Stomach (tissue), 9 donors: ENCODE results near the gene DIS3L2. TPM values are rescaled to one million over a fixed set of nuclear protein-coding genes. Genes with fewer than 3 reads are reported as not detected.
"Not testable (repeated sequence)": the region's sequence is repeated elsewhere in the genome, so short reads cannot be mapped to it uniquely, and the experiment has no call there.

Experiments used
- DNase-seq, 2 donors: peaks; one replicate each; pipeline versions ENCODE4 v3.0.0 to v3.0.0-alpha.2; 2013 to 2019
- H3K27ac ChIP-seq, 5 donors: fragments of 200-600 bp in 4 of 5; sonication (generic) in 4 of 5; one replicate each; pipeline ENCODE4 v1.5.1; 2013 to 2019; ENCODE audit warnings: mild to moderate bottlenecking in 1 of 5, moderate library complexity in 1 of 5
- H3K27me3 ChIP-seq, 3 donors: fragments of 200-600 bp; sonication (generic); one replicate each; pipeline ENCODE4 v1.5.1; 2017 to 2019; ENCODE audit warnings: mixed run types in 1 of 3
- H3K36me3 ChIP-seq, 4 donors: fragments of 200-600 bp; sonication (generic); 1 replicate in 3 of 4; 2 replicates in 1 of 4; pipeline ENCODE4 v1.5.1; 2016 to 2019
- H3K4me1 ChIP-seq, 4 donors: fragments of 200-600 bp; sonication (generic); one replicate each; pipeline ENCODE4 v1.5.1; 2016 to 2019
- H3K4me3 ChIP-seq, 4 donors: fragments of 200-600 bp; sonication (generic) in 3 of 4; one replicate each; pipeline ENCODE4 v1.5.1; 2016 to 2019; ENCODE audit warnings: mild to moderate bottlenecking in 1 of 4
- H3K9me3 ChIP-seq, 4 donors: fragments of 200-600 bp; sonication (generic); one replicate each; pipeline ENCODE4 v1.5.1; 2016 to 2019
- CTCF ChIP-seq, 7 experiments: fragments of 450-650 bp in 4 of 7; fragments of 200-600 bp in 3 of 7; sonication (generic) in 3 of 7; IDR thresholded peaks; one replicate each; pipeline ENCODE4 v1.5.1; 2016 to 2019; ENCODE audit warnings: antibody characterized with exemption in 7 of 7, control low read depth in 2 of 7, mild to moderate bottlenecking in 1 of 7
- EP300 ChIP-seq: sonication (generic); formaldehyde crosslinking; IDR thresholded peaks from one replicate; pipeline ENCODE4 v1.6.1; 2017; ENCODE audit warnings: antibody characterized with exemption
- POLR2A ChIP-seq, 4 donors: fragments of 450-650 bp; IDR thresholded peaks; one replicate each; pipeline ENCODE4 v1.6.1; 2016; ENCODE audit warnings: antibody characterized with exemption in 4 of 4, control low read depth in 2 of 4, mild to moderate bottlenecking in 1 of 4, moderate library complexity in 1 of 4
- POLR2AphosphoS5 ChIP-seq, 3 donors: sonication (generic); formaldehyde crosslinking; IDR thresholded peaks; one replicate each; pipeline ENCODE4 v1.6.1; 2016; ENCODE audit warnings: antibody characterized with exemption in 3 of 3
- WGBS, 5 donors: extraction: QIAGEN DNeasy Blood & Tissue Kit in 3 of 5; methylation state at CpG; one replicate each; pipeline versions ENCODE4 v1.1.5 to v1.1.7; 2013 to 2018; 5-methylcytosine and 5-hydroxymethylcytosine counted together
- intact Hi-C: fragments of 100-400 bp; cut with DNase I; formaldehyde crosslinking; loops from one replicate; pipeline ENCODE4 v1.15.1; 2023; ENCODE audit warnings: low total_unique reads
- polyA plus RNA-seq, 3 donors: library from polyadenylated mRNA; stranded (reverse); fragments of 200-250 nt; gene quantifications; one replicate each; pipeline ENCODE4 v1.2.3, GENCODE V29; 2013
- total RNA-seq, 5 donors: library from RNA; depleted of rRNA; stranded (reverse); fragments of >200 nt; gene quantifications; one replicate each; pipeline versions ENCODE4 v1.1.0 to v1.2.3, GENCODE V29; 2014 to 2016
- donor health status: healthy with polysubstance abuse.
- donor health status: Bipolar disorder and iron deficiency.
- donor health status: healthy.

DIS3L2 gene
- total and polyA plus RNA-seq, 8 donors = 10.4 to 124 (median 26.8) TPM

DNA sequence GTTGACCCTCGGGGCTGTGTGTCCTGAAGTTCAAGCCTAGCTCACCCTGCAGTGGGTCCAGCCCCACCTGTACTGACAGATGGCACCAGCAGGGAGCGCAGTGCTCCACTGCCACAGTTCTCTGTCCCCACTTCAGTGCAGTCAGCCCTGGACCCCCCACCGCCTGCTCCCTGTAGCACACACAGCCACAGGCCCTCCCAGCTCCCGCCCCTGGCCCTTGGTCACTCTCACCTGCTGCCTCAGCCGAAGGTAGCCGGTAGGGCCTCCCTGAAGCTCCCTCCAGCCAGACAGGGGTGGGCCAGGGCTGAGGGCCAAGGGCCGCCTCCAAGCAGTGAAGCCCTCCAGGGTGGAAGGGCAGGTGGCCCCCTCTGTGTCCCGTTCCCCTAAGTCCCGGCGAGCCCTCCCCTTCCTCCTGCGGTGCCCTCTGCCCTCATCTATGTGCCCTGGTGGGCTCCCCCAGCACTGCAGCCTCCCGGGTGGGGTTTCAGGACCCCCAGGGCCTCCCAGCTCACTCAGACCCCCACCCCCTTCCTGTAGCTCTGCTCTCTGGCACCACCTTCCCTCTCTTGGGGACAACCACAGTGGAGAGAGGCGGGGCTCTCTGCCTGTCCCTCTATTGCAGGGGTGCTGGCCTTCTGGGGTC, 406.2 kb downstream of the DIS3L2 start:
- H3K36me3 ChIP-seq = no peaks in the 10 kb centered on the region
- DNase-seq = no peak
- peaks cover 0 to 16% (median 0%) of the 10 kb centered on the region in 3 donors for H3K27me3 ChIP-seq
- WGBS, 5 donors = 75 to 85% (median 78%) methylated on average over 9 to 13 of the region's 13 CpGs
- H3K4me3 ChIP-seq = no peak overlapping the region
- H3K9me3 ChIP-seq = no peaks in the 10 kb centered on the region
- H3K27ac ChIP-seq = no peak overlapping the region
- TF ChIP-seq CTCF (IDR thresholded peaks at IDR 0.05) = no peak
- peaks cover 0 to 6% (median 0%) of the 10 kb centered on the region in 4 donors for H3K4me1 ChIP-seq
- intact Hi-C loops = no loop called here

GRCh38 chr2:232368311-232368731, 406.8 kb downstream of the DIS3L2 start:
- intact Hi-C loops = no loop called here
- Histone ChIP-seq H3K9me3 (no peaks in the 10 kb centered on the region), H3K36me3 (no peaks in the 10 kb centered on the region), H3K27ac (no peak overlapping the region), H3K27me3 (peaks cover 0 to 16% (median 0%) of the 10 kb centered on the region in 3 donors), H3K4me1 (peaks cover 0 to 6% (median 0%) of the 10 kb centered on the region in 4 donors), H3K4me3 (no peak overlapping the region)
- WGBS, 5 donors = 85 to 91% (median 89%) methylated on average over 15 of the region's 15 CpGs
- TF ChIP-seq CTCF (IDR thresholded peaks at IDR 0.05) (no peak), POLR2AphosphoS5 (IDR thresholded peaks at IDR 0.05) (no peak), POLR2A (IDR thresholded peaks at IDR 0.05) (no peak), EP300 (no peak)
- no peak for DNase-seq

GRCh38 chr2:232369126-232369951, 407.8 kb downstream of the DIS3L2 start:
- TF ChIP-seq CTCF (IDR thresholded peaks at IDR 0.05) (no peak), EP300 (no peak), POLR2AphosphoS5 (IDR thresholded peaks at IDR 0.05) (no peak), POLR2A (IDR thresholded peaks at IDR 0.05) (no peak)

DNA sequence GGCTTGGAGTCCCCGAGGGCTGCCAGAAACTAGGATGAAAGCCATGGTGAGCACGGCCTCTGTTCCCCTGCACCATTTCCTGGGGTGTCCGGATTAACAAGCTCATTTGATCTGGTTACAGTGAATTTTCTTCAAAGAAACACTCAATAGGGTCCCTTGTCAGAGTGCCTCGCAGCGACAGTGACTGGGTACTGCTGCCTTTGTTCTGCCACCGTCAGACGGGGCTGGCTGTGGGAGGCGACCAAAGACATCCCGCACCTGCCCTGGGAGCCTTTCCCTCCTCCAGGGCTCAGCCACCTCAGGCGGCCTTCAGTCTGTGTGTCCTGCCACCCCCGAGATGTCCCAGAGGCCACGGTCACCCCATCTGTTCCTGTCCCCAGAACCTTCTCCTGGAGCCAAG, 408.5 kb downstream of the DIS3L2 start:
- WGBS, 5 donors = 18 to 47% (median 28%) methylated on average over 3 to 10 of the region's 12 CpGs; no CpG with 5 or more reads in 1 of the 5 donors
- H3K4me1 ChIP-seq, H3K4me3 ChIP-seq, H3K36me3 ChIP-seq, H3K27ac ChIP-seq, DNase-seq, H3K9me3 ChIP-seq, intact Hi-C loops: not testable (repeated sequence)
- peaks cover 0 to 16% (median 0%) of the 10 kb centered on the region in 3 donors for H3K27me3 ChIP-seq

More at GRCh38 chr2:232369126-232369951, 407.8 kb downstream of the DIS3L2 start:
- no peaks in the 10 kb centered on the region for H3K4me1 ChIP-seq
- intact Hi-C loops = no loop called here
- H3K4me3 ChIP-seq = no peak overlapping the region
- 79 to 93% (median 81%) methylated on average over 8 to 15 of the region's 15 CpGs for WGBS, 5 donors
- no peaks in the 10 kb centered on the region for H3K36me3 ChIP-seq
- H3K27ac ChIP-seq = no peak overlapping the region
- H3K9me3 ChIP-seq = no peaks in the 10 kb centered on the region
- DNase-seq = no peak
- H3K27me3 ChIP-seq = peaks cover 0 to 16% (median 0%) of the 10 kb centered on the region in 3 donors
